Prostate gland (tissue), 2 donors: ENCODE results near the gene PTPN7. TPM values are rescaled to one million over a fixed set of nuclear protein-coding genes. Genes with fewer than 3 reads are reported as not detected.
"Not testable (repeated sequence)": the region's sequence is repeated elsewhere in the genome, so short reads cannot be mapped to it uniquely, and the experiment has no call there.

Source experiments
- DNase-seq: peaks from one replicate; pipeline ENCODE4 v3.0.0-alpha.2; 2019; ENCODE audit warnings: low spot score
- H3K27ac ChIP-seq, 2 donors: fragments of 200-600 bp; sonication (generic); 2 replicates each; pipeline ENCODE4 v1.5.1; 2017 to 2019
- H3K27me3 ChIP-seq: fragments of 200-600 bp; sonication (generic); replicated peaks from 2 replicates; pipeline ENCODE4 v1.5.1; 2019; ENCODE audit not compliant: insufficient read depth
- H3K36me3 ChIP-seq, 2 donors: fragments of 200-600 bp; sonication (generic); 1 replicate in 1 of 2; 2 replicates in 1 of 2; pipeline versions ENCODE4 v1.5.1 to v1.8.1; 2017 to 2019
- H3K4me1 ChIP-seq: fragments of 200-600 bp; sonication (generic); replicated peaks from 2 replicates; pipeline ENCODE4 v1.5.1; 2019
- H3K4me3 ChIP-seq, 2 donors: fragments of 200-600 bp; sonication (generic); 2 replicates each; pipeline ENCODE4 v1.5.1; 2017 to 2019
- H3K9me3 ChIP-seq: fragments of 200-600 bp; sonication (generic); 2 replicates; pipeline ENCODE4 v1.5.1; 2017
- CTCF ChIP-seq, 4 experiments: fragments of 200-600 bp in 2 of 4; fragments of 450-650 bp in 2 of 4; sonication (generic) in 2 of 4; IDR thresholded peaks; 1 replicate in 3 of 4; 2 replicates in 1 of 4; pipeline ENCODE4 v1.5.1; 2016 to 2019; ENCODE audit warnings: antibody characterized with exemption in 4 of 4, mild to moderate bottlenecking in 2 of 4, moderate library complexity in 2 of 4
- POLR2A ChIP-seq: fragments of 450-650 bp; IDR thresholded peaks from one replicate; pipeline ENCODE4 v1.6.1; 2016; ENCODE audit warnings: antibody characterized with exemption, mild to moderate bottlenecking
- POLR2AphosphoS5 ChIP-seq: sonication (generic); formaldehyde crosslinking; IDR thresholded peaks from one replicate; pipeline ENCODE4 v1.6.1; 2017; ENCODE audit warnings: antibody characterized with exemption
- WGBS: methylation state at CpG from one replicate; pipeline ENCODE4 v1.1.5; 2018; 5-methylcytosine and 5-hydroxymethylcytosine counted together
- intact Hi-C: fragments of 100-400 bp; cut with DNase I; formaldehyde crosslinking; loops from one replicate; pipeline ENCODE4 v1.14.2; 2022
- total RNA-seq, 2 donors: library from RNA; depleted of rRNA; stranded (reverse); fragments of >200 nt; gene quantifications; one replicate each; pipeline ENCODE4 v1.1.0, GENCODE V29; 2016

The PTPN7 gene
- total RNA-seq, 2 donors from 2014 or later = 0.73 to 61.8 TPM

- H3K27me3 ChIP-seq = peaks cover 5% of the 10 kb centered on the region
- no peaks in the 10 kb centered on the region for H3K36me3 ChIP-seq
- peaks cover 3% of the 10 kb centered on the region for H3K4me1 ChIP-seq
- H3K4me3 ChIP-seq = peak overlapping the region in 1 of 2 donors; percentile 19
- intact Hi-C loops = loop anchor here (1.0 kb wide), 1 partner anchor 120 kb away; no protein-coding TSS in a partner anchor
- H3K27ac ChIP-seq = no peak overlapping the region
- TF ChIP-seq POLR2A (no peak), POLR2AphosphoS5 (no peak), CTCF (IDR thresholded peaks at IDR 0.05) (no peak)
- DNase-seq = no peak
- WGBS = 37% methylated on average over 8 of the region's 11 CpGs
- no peaks in the 10 kb centered on the region for H3K9me3 ChIP-seq
Observed at GRCh38 chr1:202194328-202194648, 33.9 kb upstream of the PTPN7 start.

- H3K4me3 ChIP-seq = peak within 1 kb of the TSS; percentile 19 to 30
- 5% methylated on average over 61 of the region's 61 CpGs for WGBS
- peaks cover 5% of the 10 kb centered on the region for H3K27me3 ChIP-seq
- no peak for DNase-seq
- H3K27ac ChIP-seq = no peak within 1 kb of the TSS
- peaks cover 3% of the 10 kb centered on the region for H3K4me1 ChIP-seq
- intact Hi-C loops = loop anchor here (1.0 kb wide), 1 partner anchor 121 kb away; no protein-coding TSS in a partner anchor
- H3K36me3 ChIP-seq = no peaks in the 10 kb centered on the region
- TF ChIP-seq POLR2AphosphoS5 = no peak
- TF ChIP-seq CTCF (IDR thresholded peaks at IDR 0.05) = peak in 2 of 4 experiments; percentile 50 to 64
- TF ChIP-seq POLR2A = no peak
- H3K9me3 ChIP-seq = no peaks in the 10 kb centered on the region
Observed at GRCh38 chr1:202193614-202194327, 33.4 kb upstream of the PTPN7 start, which contains the start of gene LGR6. Gene LGR6, plus strand, starts transcription at chr1:202193799. Its CDS starts 191 bp downstream, at chr1:202193990.

GRCh38 chr1:202192770-202193613, 32.6 kb upstream of the PTPN7 start:
- peaks cover 5% of the 10 kb centered on the region for H3K27me3 ChIP-seq
- H3K4me1 ChIP-seq = peaks cover 3% of the 10 kb centered on the region
- H3K36me3 ChIP-seq = no peaks in the 10 kb centered on the region
- no peak overlapping the region for H3K4me3 ChIP-seq
- DNase-seq = peak; percentile 54
- H3K9me3 ChIP-seq = no peaks in the 10 kb centered on the region
- intact Hi-C loops = no loop called here
- WGBS = 30% methylated on average over 18 of the region's 18 CpGs
- no peak for TF ChIP-seq POLR2AphosphoS5
- peak; percentile 69 to 91 (median 80) for TF ChIP-seq CTCF (IDR thresholded peaks at IDR 0.05)
- H3K27ac ChIP-seq = no peak overlapping the region

- H3K4me1 ChIP-seq, H3K9me3 ChIP-seq, H3K4me3 ChIP-seq, DNase-seq, intact Hi-C loops, H3K27ac ChIP-seq, H3K27me3 ChIP-seq, H3K36me3 ChIP-seq: not testable (repeated sequence)
- WGBS = 83% methylated on average over 25 of the region's 33 CpGs
Observed at GRCh38 chr1:202191391-202191790, 31.0 kb upstream of the PTPN7 start.

GRCh38 chr1:202189918-202190715, 29.7 kb upstream of the PTPN7 start:
- Histone ChIP-seq H3K9me3 (no peaks in the 10 kb centered on the region), H3K36me3 (no peaks in the 10 kb centered on the region), H3K4me3 (no peak overlapping the region), H3K27ac (no peak overlapping the region), H3K27me3 (peaks cover 5% of the 10 kb centered on the region), H3K4me1 (peaks cover 3% of the 10 kb centered on the region)
- 88% methylated on average over 7 of the region's 7 CpGs for WGBS
- TF ChIP-seq POLR2A (no peak), CTCF (IDR thresholded peaks at IDR 0.05) (no peak), POLR2AphosphoS5 (no peak)
- no peak for DNase-seq
- intact Hi-C loops = loop anchor here (5.0 kb wide), 1 partner anchor 527 kb away; no protein-coding TSS in a partner anchor
